Stimulated activated CD8-positive, alpha-beta memory T cell treated with anti-CD3 and anti-CD28 coated beads, Interleukin-12 subunit alpha, Interleukin-12 subunit beta, amount 100 ng/mL, for 4 hours (primary cell): ENCODE measurements around the gene NELL1.

Source experiments
- DNase-seq: peaks from one replicate; pipeline ENCODE4 v3.0.0-alpha.2; 2020; ENCODE audit warnings: low read depth

The NELL1 gene

DNA sequence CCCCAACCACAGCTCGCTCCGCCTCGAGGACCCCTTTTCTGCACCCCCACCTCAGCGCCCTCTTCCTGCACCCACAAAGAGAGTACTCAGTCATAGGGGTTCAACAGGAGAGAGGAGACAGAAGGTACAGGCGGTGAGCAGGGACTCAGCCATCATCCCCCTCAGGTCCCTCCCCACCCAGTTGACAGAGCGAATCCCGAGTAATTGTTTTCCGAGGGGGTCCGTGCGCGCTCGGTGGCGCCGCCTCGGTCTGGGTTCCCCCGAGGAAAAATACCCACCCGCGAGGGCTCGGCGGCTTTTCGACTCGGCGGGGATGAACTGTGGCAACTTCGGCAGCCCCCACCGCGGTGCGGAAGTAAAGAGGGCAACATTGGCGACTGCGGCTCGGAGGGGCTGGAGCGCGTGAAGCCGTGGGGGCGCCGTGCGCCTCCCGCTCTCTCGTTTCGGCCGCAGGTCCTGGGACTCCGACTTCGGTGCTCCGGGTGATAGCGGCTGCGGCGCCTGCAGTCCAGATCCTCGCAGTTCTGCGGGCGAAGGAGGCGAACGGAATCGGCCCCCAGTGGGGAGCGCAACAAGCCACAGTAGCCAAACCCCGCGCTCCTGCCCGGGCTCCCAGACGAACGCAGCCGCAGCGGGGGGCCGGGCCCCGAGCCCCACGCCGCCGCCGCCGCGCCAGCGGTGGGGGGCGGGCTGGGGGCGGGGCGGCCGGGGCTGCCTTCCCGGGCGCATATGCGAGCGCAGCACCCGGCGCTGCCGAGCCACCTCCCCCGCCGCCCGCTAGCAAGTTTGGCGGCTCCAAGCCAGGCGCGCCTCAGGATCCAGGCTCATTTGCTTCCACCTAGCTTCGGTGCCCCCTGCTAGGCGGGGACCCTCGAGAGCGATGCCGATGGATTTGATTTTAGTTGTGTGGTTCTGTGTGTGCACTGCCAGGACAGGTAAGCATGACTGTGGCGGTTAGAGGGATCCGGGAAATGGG, at the start of gene NELL1:
Gene NELL1, plus strand, starts transcription at position 743 of the 976 bp plus-strand sequence.
- no peak for DNase-seq

DNA sequence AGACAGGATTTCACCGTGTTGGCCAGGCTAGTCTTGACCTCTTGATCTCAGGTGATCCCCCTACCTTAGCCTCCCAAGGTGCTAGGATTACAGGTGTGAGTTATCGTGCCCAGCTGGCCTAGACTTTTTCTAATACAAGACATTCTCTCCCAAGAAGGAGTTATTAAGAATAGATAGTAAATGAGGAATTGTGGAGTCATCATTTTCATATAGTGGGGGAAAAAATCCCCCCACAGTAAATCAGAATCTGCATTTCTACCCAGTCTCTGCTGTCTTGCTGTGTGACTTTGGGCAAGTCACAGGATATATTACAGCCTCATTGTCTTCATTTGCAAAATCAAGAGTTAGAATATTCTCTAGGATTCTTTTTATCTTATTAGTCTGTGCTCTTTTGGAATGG, 48.4 kb upstream of the NELL1 start:
- no peak for DNase-seq

DNA sequence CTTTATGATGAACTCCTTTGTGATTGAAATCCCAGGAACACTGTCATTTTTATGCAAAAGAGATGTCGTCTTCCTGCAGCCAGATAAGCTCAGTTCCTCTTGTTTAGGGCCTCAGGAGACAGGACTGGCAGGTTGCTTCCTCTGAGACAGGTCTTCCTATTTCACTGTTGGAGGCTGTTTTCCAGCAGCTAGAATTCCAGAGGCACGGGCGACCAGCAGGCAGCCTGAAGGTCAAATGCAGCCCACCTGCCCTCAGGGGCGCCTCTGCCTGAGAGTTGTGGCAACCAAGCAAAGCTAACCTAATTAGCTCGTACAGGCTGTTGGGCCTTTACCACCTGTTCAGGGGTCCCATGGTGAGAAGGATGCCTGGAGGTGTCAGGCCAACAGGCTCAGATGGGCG, 47.7 kb upstream of the NELL1 start:
- DNase-seq, result no peak

DNA sequence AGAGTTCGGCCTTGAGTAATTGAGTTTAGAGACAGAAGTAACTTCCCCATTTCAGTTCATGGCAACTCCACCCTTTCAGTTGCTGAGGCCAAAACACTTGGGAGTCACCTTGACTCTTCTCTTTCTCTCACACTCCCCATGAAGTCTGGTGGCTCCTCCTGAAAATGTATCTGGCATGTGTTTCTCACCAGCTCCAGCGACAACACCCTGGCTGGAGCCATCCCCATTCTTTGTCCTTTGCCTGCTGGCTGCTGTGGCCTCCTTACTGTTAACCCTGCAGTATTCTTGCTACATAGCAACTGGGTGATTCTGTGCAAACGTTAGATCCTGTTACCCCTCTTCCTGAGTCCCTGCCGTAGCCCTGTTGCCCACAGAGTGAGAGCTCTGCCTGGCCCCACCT, 46.1 kb upstream of the NELL1 start:
- DNase-seq, result no peak

DNA sequence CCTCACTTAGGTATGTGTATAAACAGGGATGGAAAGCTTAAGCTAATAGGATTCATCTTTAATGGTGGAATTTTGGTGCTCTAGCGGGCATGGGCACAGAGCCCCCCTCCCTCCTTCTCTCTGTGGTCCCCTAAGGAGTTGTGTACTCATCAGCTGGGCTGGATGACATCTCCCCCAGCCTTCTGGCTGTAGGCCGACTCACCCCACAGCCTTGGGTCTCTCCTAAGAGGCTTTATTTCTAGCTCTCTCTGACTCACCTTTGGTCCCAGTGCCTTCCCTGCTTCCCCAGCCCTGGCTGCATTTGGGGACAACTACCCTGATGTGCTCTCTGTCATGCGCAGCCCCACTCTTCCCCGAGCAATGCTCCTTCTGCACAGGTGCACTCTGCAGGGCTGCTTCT, 43.1 kb upstream of the NELL1 start:
- DNase-seq, result no peak

DNA sequence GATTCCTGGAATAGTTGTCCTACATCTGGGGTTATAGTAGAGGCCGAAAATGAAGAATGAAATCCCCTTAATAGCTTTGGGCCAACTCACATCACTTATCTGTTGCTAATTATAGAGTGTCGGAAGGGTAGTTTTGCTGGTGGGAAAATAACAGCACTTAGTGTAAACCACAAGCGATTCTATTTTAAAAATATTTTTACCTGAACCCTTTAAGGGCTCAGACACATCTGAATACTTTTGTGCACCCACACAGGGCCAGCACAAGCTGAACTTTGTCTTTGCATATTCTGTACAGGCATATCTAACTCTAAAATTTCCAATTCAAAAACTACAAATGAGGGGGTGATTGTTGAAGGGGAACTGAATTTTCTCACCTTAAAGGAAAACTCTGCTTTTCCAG, 42.4 kb upstream of the NELL1 start:
- no peak for DNase-seq

DNA sequence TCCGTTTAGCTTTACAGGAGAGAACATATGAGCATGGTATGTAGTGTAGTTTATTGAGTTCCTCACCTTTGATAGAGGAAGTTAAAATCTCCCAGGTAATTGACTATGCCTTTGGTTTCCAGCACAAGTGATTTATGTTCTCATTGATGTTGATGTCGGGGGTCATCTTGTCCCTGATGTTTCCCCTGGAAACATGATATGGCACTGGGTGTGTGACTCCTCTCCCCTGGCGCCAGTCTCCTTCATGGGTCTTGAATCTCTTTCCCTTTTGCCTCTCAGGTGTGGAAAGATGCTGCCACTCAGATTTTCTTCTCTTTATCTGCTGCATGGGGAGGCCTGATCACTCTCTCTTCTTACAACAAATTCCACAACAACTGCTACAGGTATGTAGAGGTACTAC, 41.7 kb upstream of the NELL1 start:
- DNase-seq, result no peak

DNA sequence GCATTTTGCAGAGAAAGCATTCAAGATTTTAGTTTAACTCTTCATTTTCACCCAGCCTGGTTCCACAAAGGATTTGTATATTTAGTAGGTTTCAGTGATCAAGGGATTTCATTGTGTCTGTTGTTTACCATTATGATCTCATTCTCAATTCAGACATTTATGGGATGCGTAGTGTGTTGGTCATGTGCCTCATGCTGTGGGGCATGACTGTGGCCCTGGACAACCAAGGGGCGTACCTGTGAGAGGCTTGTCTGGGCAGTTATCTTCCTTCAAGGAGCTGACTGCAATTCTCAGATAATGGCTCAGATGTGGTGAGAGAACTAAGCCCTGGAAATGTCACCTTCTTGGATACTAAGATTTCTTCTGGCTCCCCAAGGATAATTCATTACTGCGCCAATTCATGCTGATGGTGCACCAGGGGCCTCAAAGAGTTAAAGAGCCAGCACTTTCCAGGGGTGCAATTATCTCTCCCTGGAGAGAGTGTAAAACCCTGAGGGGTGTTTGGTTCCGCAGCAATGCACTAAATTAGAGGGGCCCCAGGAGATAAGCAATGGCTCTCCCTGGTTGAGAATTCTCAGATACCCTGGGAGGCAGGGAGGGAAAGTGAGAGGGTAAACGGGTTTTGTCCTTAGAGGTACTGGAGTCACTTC, 37.7 kb upstream of the NELL1 start:
- no peak for DNase-seq

DNA sequence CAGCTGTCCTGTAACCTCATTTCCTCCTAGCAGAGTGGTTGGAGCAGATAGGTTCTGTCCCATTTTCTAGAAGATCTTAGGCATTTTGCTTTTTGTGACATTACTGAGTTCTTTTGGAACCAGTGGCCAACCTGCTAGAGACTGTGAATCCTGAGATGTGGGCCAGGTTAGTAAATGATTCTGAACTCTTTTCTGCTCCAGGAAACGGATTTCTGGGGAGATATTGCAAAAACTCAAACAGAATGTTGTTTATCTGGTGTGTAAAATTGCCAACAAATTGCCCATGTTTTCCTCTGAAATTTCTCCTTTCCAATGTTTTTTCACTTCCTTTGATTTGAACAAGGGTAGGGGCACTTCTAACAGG, 37.2 kb upstream of the NELL1 start:
- DNase-seq, result no peak

DNA sequence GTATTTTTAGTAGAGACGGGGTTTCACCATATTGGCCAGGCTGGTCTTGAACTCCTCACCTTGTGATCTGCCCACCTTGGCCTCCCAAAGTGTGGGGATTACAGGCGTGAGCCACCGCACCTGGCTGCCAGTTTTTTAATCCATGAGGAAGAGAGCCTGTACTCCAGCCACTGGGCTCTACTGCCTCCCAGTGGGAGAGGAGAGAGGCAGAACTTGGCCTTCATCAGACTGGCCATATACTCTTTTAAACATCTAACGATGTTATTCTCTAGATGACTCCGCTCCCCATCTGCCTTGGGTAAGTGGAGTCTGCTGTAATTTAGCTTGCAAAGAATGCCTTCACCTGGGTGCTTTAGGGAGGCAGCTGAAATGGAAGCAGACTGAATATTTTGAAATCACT, 35.3 kb upstream of the NELL1 start:
- no peak for DNase-seq

DNA sequence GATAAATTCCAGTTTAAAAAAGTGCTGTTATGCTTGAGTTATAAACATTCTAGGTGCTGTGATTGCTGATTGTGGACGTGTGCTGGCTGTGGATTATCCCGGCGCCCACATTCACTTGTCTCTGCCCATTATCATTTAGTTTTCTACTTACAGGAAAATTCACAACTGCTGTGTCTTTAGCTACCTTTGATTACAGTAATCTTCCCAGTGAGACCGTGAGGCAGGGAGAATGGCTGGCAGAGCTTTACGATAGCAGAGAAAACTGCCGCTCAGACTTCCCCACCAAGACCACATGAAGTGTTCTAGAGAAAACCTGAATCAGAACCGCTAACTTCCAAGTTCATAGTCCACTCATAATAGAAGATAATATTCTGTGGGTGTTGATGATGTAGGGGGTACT, 34.6 kb upstream of the NELL1 start:
- no peak for DNase-seq

DNA sequence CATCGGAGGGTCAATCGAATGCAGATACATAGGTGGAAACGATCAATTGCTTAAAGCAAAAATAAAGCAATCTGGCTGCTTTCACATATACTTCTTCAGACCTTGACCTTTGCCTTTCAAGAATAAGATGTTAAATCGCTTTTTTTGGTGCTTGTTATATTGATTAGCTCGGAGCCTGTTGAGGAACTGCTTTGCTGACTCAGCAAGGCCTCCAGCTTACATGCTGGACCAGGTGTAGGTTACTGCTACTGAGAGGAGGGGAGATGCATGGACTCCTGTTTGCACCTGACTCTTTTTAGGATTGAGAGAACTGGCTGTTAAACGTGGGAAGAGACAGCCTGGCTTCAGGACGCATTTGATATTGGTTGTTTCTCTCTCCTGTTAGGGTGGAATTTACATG, 31.3 kb upstream of the NELL1 start:
- no peak for DNase-seq

DNA sequence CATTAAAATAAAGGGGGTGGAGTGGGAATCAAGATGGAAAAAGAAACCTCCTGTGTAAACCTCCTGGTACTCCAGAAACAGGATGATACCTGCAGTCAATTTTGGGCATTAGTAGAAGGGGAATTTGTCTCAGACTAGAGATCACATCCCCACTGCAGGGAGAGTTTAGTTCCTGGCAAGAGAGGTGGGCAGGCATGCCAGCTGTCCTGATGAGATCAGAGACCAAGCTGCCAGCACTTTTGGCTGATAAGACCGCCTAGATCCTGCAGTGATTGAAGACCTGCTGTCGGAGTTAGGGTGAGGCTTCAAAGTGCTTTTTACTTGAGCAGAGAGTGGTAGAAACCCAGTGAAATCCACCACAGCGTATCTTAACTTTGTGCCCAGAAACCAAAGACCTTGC, 29.7 kb upstream of the NELL1 start:
- no peak for DNase-seq

DNA sequence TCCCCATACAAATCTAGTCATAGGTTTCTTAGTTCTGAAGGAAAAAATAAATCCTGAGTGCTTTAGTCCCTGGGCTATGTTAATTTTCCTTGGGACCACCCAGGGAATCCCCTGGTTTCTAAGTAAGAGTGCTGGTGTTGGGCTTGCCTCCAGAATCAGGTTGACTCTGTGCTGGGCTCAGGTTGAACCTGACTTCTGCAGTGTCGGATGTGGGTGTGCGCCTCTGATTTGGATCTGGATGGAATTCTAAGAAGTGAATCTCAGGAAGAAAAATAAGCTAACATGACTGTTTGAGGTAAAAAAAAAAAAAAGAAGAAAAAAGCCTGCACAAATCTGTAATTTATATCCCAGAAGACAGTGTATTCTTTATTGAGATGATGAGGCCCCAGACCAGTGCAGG, 29.0 kb upstream of the NELL1 start:
- no peak for DNase-seq

DNA sequence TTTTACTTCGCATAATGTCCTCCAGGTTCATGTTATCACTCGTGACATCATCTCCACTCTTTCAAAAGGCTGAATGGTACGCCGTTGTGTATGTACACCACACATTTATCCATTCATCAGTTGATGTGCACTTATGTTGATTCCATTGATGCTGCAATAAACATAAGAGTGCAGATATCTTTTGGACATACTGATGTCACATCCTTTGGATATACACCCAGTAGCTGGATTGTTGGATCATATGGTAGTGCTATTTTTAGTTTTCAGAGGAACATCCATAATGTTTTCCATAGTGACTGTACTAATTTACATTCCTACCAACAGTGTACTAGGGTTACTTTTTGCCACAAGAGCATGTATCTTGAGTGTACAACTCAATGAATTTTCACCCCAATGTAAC, 25.0 kb upstream of the NELL1 start:
- DNase-seq, result no peak

DNA sequence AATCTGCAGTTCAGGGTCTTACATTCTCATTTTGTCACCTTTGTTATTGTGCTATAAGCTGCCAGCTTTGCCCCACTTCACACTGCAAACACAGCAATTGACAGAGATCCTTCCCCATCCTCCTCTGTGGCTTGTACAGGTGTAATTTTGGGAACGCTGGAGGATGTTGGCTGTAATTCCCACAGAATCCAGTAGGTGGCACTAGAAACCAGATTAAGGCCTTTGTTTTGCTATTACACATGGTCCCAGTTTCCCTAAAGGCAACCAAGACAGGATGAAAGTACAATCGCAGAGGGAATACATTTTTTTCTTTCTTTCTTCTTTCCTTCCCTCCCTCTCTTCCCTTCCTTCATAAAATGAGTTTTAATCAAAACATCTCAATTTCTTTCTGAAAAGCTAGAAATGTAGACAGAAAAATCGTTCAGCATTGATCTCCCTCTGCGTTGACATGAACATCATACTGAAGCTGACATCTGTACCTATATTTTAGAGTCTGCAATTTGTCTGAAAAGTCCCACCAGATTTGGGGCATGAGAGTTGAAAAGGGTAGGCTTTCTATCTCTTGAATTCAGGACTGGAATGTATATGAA, 21.3 kb upstream of the NELL1 start:
- no peak for DNase-seq

DNA sequence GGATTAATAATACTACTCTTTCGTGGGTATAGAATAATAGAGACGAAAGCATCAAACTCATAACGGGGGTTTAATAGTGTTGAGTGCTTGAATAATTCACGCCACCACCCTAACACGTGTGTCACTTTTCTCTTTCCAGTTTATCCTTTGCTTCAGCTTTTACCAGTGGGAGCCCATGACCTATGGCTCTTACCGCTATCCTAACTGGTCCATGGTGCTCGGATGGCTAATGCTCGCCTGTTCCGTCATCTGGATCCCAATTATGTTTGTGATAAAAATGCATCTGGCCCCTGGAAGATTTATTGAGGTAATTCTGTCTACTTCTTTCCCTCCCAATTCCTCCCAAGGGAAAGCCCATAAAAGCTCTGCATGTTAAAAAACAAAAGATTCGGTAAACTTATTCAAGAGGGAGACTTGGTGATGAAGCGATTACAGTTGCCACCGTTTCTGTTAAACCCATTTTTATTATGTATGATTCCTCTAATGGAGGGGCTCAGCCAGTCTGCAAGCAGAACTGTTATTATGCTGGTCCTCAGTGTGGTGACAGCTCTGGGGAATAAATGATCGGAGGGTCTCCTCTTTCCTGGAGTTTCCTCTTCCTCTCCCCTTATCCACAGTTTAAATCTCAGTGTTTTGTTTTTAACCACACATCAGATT, 17.1 kb upstream of the NELL1 start:
- no peak for DNase-seq

DNA sequence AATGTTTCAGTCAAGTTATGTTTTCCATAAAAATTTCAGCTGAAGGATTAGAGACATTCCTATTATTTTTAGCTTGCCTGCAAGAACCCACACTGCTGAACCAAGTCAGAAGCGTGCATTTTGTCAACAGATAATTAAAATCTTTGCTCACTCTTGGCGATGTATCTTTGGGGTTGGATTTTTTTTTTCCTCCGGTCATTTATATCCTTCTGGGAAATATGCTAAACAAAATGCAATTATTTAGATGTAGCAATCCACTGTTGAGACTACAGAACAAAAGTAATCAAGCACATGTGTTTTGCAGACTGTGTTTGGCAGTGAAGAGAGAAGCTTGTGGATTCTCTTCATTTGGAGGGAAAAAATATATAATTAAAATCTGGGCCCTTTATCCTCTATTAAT, 15.3 kb upstream of the NELL1 start:
- no peak for DNase-seq

DNA sequence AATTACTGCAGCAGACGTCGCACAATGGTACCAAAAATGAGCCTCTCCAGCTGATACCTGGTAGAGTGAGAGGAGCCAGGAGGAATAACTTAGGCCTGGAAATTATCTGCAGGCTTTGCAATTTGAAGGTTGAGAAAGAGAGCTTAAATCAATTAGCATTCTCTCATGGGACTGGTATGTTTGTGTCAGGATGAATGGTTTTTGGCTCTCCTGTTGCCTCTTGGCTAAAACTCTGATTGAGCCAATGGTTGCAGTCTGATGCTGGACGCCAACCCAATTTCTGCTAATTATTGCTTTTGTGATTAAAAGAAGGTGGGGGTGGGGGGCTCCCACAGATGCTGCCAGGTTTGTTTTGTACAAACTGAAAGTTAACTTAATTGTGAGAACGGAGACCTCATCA, 12.5 kb upstream of the NELL1 start:
- no peak for DNase-seq

DNA sequence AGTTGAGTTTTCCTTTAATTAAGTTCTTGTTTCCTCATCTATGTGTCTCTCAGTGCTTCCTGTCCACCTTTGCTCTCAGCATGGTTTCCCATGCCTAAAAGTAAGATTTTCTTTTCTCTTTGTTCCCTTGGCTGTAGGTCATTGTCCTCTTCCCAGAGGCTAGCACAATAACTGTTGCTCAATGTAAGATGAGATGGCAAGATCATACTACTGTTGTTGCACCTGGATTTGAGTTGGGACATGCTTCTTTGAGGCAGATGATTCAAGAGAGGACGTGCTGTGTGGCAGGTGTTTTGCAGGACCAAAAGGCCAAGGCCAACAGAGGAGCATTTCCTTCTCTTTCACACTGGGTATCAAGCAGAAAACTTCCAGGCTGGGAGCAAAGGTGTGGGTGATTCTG, 11.3 kb upstream of the NELL1 start:
- DNase-seq, result no peak

DNA sequence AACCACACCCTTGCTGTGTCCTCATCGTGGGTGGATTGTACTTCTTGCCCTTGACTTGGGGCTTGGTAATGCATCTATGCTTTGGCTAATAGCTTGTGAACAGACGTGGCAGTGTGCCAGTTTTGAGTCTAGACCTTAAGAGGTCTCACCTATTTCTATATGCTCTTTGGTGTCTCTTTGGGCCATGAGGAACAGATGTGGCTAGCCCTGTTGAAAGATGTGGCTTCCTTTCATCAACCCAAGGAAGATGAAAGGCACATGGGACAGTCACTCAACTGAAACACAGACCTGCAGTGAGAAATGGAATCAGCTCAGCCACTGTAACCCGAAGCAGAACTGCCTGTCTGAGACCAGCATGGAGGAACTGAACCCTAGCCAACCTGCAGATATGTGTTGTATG, 7.9 kb upstream of the NELL1 start:
- DNase-seq, result no peak

DNA sequence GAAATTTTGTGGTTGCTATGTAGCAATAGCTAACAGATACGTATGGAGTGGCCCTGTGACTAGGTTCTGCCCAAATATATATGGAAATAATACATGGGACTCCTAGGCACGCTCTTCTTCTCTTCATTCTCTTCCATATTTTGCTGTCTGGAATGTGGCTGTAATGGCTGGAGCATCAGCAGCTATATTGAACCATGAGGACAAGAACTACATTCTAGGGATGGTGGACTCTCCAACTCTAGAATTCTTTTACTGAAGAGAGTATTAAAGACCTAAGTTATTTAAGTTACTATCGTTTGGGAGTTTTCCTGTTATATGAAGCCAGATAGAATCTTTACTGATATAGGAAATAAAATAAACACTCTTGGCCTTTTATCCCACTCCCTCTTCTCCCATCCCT, 7.5 kb upstream of the NELL1 start:
- DNase-seq, result no peak
